Measurements from ENCODE around the gene SYT4.

The SYT4 gene

DNA sequence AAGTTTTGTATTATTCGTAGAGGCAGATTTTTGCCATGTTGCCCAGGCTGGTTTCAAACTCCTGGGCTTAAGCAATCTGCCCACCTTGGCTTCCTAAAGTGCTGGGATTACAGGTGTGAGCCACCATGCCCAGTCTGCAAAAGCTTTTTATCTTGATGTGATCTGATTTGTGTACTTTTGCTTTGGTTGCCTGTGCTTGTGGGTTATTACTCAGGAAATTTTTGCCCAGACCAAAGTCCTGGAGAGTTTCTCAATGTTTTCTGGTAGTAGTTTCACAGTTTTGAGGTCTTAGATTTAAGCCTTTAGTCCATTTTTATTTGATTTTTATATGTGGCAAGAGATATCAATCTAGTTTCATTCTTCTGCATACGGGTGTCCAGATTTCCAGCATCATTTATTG is 42.4 kb downstream of the SYT4 start:
- DNase-seq (ENCODE audit: insufficient read length, low spot score) (no peak), FAIRE-seq (no peak)

DNA sequence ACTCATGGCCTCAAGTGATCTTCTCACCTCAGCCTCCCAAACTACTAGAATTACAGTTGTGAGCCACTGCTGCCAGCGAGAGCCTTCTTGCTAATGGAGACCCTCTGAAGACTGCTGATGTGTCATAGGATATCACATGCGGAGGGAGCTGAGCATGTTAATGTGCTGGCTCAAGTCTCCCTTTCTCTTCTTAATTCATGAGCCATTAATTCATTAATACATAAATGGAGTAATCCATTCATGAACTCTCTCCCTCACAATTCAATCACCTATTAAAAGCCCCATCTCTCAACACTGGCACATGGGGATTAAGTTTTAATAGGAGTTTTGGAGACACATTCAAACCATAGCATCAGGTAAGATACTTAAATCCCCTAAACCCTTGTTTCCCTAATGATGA is 54.8 kb downstream of the SYT4 start:
- no peak for DNase-seq (ENCODE audit: insufficient read length, low spot score)
- no peak for FAIRE-seq

DNA sequence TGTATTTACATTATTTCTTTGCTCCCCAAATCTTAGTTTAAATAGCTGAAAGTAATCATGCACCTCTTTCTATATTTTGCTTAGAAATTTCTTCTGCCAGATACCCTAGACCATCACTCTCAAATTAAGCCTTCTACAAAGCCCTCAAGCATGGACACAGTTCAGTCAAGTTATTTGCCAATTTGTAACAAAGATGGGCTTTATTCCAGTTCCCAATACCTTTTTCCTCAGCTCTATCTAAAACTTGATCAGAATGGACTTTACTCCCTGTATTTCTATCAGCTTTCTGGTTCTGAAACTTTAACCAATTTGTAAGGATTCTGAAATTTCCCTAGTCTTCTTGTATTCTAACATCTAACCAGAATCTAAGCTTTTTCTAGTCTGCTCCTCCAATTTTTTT is 56.6 kb downstream of the SYT4 start:
- DNase-seq (ENCODE audit: insufficient read length, low spot score) (no peak), FAIRE-seq (no peak)
